Keratinocyte (primary cell): ENCODE data around the gene SLAMF1.

Source experiments
- EZH2 ChIP-seq: IDR thresholded peaks from one replicate; pipeline ENCODE4 v1.6.1; 2012; ENCODE audit warnings: inconsistent platforms, mild to moderate bottlenecking, low read length, moderate library complexity
- TF ChIP-seq, protein P1 (sequence below), 3 experiments: IDR thresholded peaks in 1 of 3; conservative IDR thresholded peaks in 1 of 3; optimal IDR thresholded peaks in 1 of 3; 2 replicates in 2 of 3; 3 replicates in 1 of 3; pipeline versions ENCODE3 to v1.5.1; 2011; ENCODE audit warnings: low read length in 3 of 3, mild to moderate bottlenecking in 3 of 3, moderate library complexity in 2 of 3, control low read depth in 1 of 3, inconsistent platforms in 1 of 3; ENCODE audit not compliant: insufficient read depth in 2 of 3; ENCODE audit errors: extremely low read depth in 1 of 3

GRCh38 chr1:160565564-160565963 is 81.3 kb downstream of the SLAMF1 start:
- TF ChIP-seq, protein P1, sequence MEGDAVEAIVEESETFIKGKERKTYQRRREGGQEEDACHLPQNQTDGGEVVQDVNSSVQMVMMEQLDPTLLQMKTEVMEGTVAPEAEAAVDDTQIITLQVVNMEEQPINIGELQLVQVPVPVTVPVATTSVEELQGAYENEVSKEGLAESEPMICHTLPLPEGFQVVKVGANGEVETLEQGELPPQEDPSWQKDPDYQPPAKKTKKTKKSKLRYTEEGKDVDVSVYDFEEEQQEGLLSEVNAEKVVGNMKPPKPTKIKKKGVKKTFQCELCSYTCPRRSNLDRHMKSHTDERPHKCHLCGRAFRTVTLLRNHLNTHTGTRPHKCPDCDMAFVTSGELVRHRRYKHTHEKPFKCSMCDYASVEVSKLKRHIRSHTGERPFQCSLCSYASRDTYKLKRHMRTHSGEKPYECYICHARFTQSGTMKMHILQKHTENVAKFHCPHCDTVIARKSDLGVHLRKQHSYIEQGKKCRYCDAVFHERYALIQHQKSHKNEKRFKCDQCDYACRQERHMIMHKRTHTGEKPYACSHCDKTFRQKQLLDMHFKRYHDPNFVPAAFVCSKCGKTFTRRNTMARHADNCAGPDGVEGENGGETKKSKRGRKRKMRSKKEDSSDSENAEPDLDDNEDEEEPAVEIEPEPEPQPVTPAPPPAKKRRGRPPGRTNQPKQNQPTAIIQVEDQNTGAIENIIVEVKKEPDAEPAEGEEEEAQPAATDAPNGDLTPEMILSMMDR (optimal IDR thresholded peaks at IDR 0.05 in 1 of 3, IDR thresholded peaks at IDR 0.05 in 1 of 3, conservative IDR thresholded peaks at IDR 0.05 in 1 of 3; ENCODE audit: extremely low read depth in 1 of 3, insufficient read depth in 2 of 3, low read length in 3 of 3), result no peak
- no peak for TF ChIP-seq EZH2
